Activated CD4-positive, alpha-beta T cell treated with anti-CD3 and anti-CD28 coated beads, Interleukin-2, amount 50 U/mL, for 4 hours (primary cell): ENCODE measurements around the gene GPD2.
A peak's percentile ranks its signal among the peaks of the same experiment; 100 is the strongest.

Source experiments
- DNase-seq, 2 experiments: peaks; one replicate each; pipeline ENCODE4 v3.0.0-alpha.2; 2020

Gene GPD2

GRCh38 chr2:156435718-156436496 lies at the start of gene GPD2:
GPD2 (plus strand) TSS chr2:156436379; CDS start chr2:156476106, 39,727 bp downstream.
- DNase-seq = peak; percentile 40 to 45

- no peak for DNase-seq
These were observed 42.0 kb upstream of the GPD2 start for GRCh38 chr2:156394033-156394741.

GRCh38 chr2:156396126-156396525 lies 40.1 kb upstream of the GPD2 start:
- no peak for DNase-seq

- no peak for DNase-seq
These were observed 39.0 kb upstream of the GPD2 start for GRCh38 chr2:156397229-156397628.

- DNase-seq = no peak
These were observed 38.0 kb upstream of the GPD2 start for GRCh38 chr2:156398176-156398575.

GRCh38 chr2:156399224-156399949 lies 36.8 kb upstream of the GPD2 start:
- DNase-seq = no peak

- no peak for DNase-seq
These were observed 36.1 kb upstream of the GPD2 start for GRCh38 chr2:156399950-156400705.

GRCh38 chr2:156400706-156401678 lies 35.2 kb upstream of the GPD2 start:
- DNase-seq = peak; percentile 73 to 75

GRCh38 chr2:156401861-156402260 lies 34.3 kb upstream of the GPD2 start:
- no peak for DNase-seq

- DNase-seq = no peak
These were observed 30.6 kb upstream of the GPD2 start for GRCh38 chr2:156405586-156405985.

GRCh38 chr2:156411835-156412234 lies 24.3 kb upstream of the GPD2 start:
- no peak for DNase-seq

GRCh38 chr2:156421851-156422250 lies 14.3 kb upstream of the GPD2 start:
- no peak for DNase-seq

GRCh38 chr2:156423674-156424282 lies 12.4 kb upstream of the GPD2 start:
- no peak for DNase-seq

- no peak for DNase-seq
These were observed 9.1 kb upstream of the GPD2 start for GRCh38 chr2:156427074-156427473.

- no peak for DNase-seq
These were observed 7.0 kb upstream of the GPD2 start for GRCh38 chr2:156429211-156429610.

- DNase-seq = no peak
These were observed 5.8 kb upstream of the GPD2 start for GRCh38 chr2:156430236-156430979.

GRCh38 chr2:156430980-156431358 lies 5.2 kb upstream of the GPD2 start:
- DNase-seq = no peak

- no peak for DNase-seq
These were observed 1.5 kb upstream of the GPD2 start for GRCh38 chr2:156434461-156435291.

GRCh38 chr2:156435396-156435717 lies 822 bp upstream of the GPD2 start:
- no peak for DNase-seq
